Left ventricle myocardium inferior (tissue), 1 donor: ENCODE data around the gene OR2W3. TPM values are rescaled to one million over a fixed set of nuclear protein-coding genes. Genes with fewer than 3 reads are reported as not detected.

ENCODE experiments used
- DNase-seq: peaks from one replicate; pipeline ENCODE4 v3.0.0-alpha.2; 2020
- H3K27ac ChIP-seq: fragments of 200-600 bp; replicated peaks from 2 replicates; pipeline ENCODE4 v1.8.0; 2021
- H3K27me3 ChIP-seq: fragments of 200-600 bp; 2 replicates; pipeline ENCODE4 v1.8.0; 2021; ENCODE audit warnings: low read depth
- H3K36me3 ChIP-seq: fragments of 200-600 bp; 2 replicates; pipeline ENCODE4 v1.8.0; 2021
- H3K4me1 ChIP-seq: fragments of 200-600 bp; 2 replicates; pipeline ENCODE4 v1.8.0; 2021
- H3K4me3 ChIP-seq: fragments of 200-600 bp; 2 replicates; pipeline ENCODE4 v1.8.0; 2021; ENCODE audit warnings: mild to moderate bottlenecking, moderate library complexity
- H3K9me3 ChIP-seq: fragments of 200-600 bp; replicated peaks from 2 replicates; pipeline ENCODE4 v1.8.0; 2021
- CTCF ChIP-seq: fragments of 200-600 bp; IDR thresholded peaks from 2 replicates; pipeline ENCODE4 v1.8.0; 2021; ENCODE audit warnings: antibody characterized with exemption, mild to moderate bottlenecking, borderline replicate concordance
- intact Hi-C: fragments of 100-400 bp; cut with micrococcal nuclease; formaldehyde crosslinking; loops from one replicate; pipeline ENCODE4 v1.11.0; 2022
- long read RNA-seq: library from polyadenylated mRNA; unstranded; transcript quantifications from one replicate; pipeline ENCODE4 v2.0.0, GENCODE V29; 2021
- total RNA-seq: library from RNA; stranded (reverse); fragmentation: NEBNext Ultra II Directional; extraction: Animal tissue kit (Norgen Biotek cat#: 25700); gene quantifications from one replicate; pipeline ENCODE4 v1.2.1, GENCODE V29; 2021
- donor health status: DM: no; HTN: yes; CAD: no; lungs with severe emphysema.

The OR2W3 gene
- total RNA-seq, result not detected
- long read RNA-seq, result 0 reads

GRCh38 chr1:247895163-247895637 lies at the start of gene OR2W3:
OR2W3 (plus strand) TSS chr1:247895587; CDS start chr1:247895587, 0 bp downstream.
- no peak within 1 kb of the TSS for H3K27ac ChIP-seq
- no peak for TF ChIP-seq CTCF
- intact Hi-C loops, result no loop called here
- H3K27me3 ChIP-seq, result no peaks in the 10 kb centered on the region
- no peak for DNase-seq
- H3K36me3 ChIP-seq, result no peaks in the 10 kb centered on the region
- H3K4me1 ChIP-seq, result no peaks in the 10 kb centered on the region
- peaks cover 6% of the 10 kb centered on the region for H3K9me3 ChIP-seq
- no peak within 1 kb of the TSS for H3K4me3 ChIP-seq

DNA sequence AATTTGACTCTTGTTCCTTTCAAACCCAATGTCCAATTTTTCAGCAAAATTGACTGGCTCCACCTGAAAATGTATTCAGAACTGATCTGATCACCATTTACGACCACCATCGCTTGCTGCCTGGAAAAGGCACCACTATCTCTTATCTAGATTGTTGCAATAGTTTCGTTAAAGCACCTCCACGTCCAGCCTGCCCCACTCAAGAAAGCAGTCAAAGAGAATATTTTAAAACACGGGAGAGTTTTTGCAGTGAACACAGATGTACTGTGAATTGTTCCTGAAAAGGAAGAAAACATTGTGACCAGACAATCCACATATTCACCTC lies 49.7 kb upstream of the OR2W3 start:
- no peak for DNase-seq
- H3K27me3 ChIP-seq, result no peaks in the 10 kb centered on the region
- no peaks in the 10 kb centered on the region for H3K4me1 ChIP-seq
- no peaks in the 10 kb centered on the region for H3K36me3 ChIP-seq
- intact Hi-C loops, result no loop called here
- no peaks in the 10 kb centered on the region for H3K9me3 ChIP-seq
- no peak for TF ChIP-seq CTCF
- H3K27ac ChIP-seq, result no peak overlapping the region
- no peak overlapping the region for H3K4me3 ChIP-seq

- Histone ChIP-seq H3K27ac (no peak overlapping the region), H3K4me3 (no peak overlapping the region), H3K9me3 (no peaks in the 10 kb centered on the region), H3K27me3 (no peaks in the 10 kb centered on the region), H3K36me3 (no peaks in the 10 kb centered on the region), H3K4me1 (no peaks in the 10 kb centered on the region)
- DNase-seq, result no peak
- no peak for TF ChIP-seq CTCF
- intact Hi-C loops, result no loop called here
These were observed 47.0 kb upstream of the OR2W3 start for GRCh38 chr1:247848346-247848745.

GRCh38 chr1:247849616-247850015 lies 45.8 kb upstream of the OR2W3 start:
- H3K4me3 ChIP-seq, result no peak overlapping the region
- intact Hi-C loops, result no loop called here
- H3K4me1 ChIP-seq, result no peaks in the 10 kb centered on the region
- no peak for TF ChIP-seq CTCF
- no peaks in the 10 kb centered on the region for H3K27me3 ChIP-seq
- H3K27ac ChIP-seq, result no peak overlapping the region
- no peak for DNase-seq
- H3K9me3 ChIP-seq, result no peaks in the 10 kb centered on the region
- H3K36me3 ChIP-seq, result no peaks in the 10 kb centered on the region

DNA sequence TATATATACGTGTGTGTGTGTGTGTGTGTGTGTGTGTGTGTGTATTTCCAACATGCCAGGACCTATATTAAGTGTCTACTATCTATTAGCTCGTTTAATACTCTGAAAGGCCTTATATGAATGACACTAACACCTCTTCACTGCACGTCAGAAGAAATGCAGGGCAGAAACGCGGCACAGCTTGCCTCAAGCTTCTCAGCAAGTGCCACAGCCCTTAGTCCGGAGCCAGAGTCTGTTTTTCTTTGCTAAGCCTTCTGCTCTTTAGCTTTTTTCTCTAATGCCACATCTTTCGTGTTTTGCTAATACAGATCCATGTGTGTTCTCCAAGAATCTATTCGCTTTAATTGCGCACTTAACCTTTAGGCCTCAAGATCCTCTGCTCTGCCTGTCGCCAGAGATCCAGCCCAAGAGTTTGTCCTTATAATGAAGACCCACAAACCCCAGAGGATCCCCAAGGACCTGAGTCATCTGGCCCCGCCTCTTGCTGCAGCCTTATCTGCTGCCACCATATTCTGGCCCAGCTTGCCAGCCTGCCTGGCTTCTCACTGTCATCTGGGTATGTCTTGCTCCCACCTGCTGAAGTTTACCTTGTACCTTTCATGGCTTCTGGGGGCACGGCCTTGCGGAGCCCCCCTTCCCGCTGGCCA lies 40.4 kb upstream of the OR2W3 start:
- H3K4me1 ChIP-seq, result peaks cover 10% of the 10 kb centered on the region
- peaks cover 51% of the 10 kb centered on the region for H3K27me3 ChIP-seq
- no peak overlapping the region for H3K27ac ChIP-seq
- H3K36me3 ChIP-seq, result no peaks in the 10 kb centered on the region
- TF ChIP-seq CTCF, result no peak
- no peaks in the 10 kb centered on the region for H3K9me3 ChIP-seq
- DNase-seq, result no peak
- intact Hi-C loops, result no loop called here
- no peak overlapping the region for H3K4me3 ChIP-seq

- H3K4me1 ChIP-seq, result peaks cover 10% of the 10 kb centered on the region
- no peak for TF ChIP-seq CTCF
- no peaks in the 10 kb centered on the region for H3K9me3 ChIP-seq
- H3K4me3 ChIP-seq, result no peak overlapping the region
- H3K27me3 ChIP-seq, result peaks cover 60% of the 10 kb centered on the region
- DNase-seq, result no peak
- no peak overlapping the region for H3K27ac ChIP-seq
- intact Hi-C loops, result no loop called here
- no peaks in the 10 kb centered on the region for H3K36me3 ChIP-seq
These were observed 39.5 kb upstream of the OR2W3 start for GRCh38 chr1:247855911-247856310.
